ENCODE data around the gene VPS52. TPM values are rescaled to one million over a fixed set of nuclear protein-coding genes. Genes with fewer than 3 reads are reported as not detected.

The VPS52 gene
- total and polyA plus RNA-seq, 7 donors: 29.3 to 52.5 (median 35.7) TPM

- TF ChIP-seq, protein P1, sequence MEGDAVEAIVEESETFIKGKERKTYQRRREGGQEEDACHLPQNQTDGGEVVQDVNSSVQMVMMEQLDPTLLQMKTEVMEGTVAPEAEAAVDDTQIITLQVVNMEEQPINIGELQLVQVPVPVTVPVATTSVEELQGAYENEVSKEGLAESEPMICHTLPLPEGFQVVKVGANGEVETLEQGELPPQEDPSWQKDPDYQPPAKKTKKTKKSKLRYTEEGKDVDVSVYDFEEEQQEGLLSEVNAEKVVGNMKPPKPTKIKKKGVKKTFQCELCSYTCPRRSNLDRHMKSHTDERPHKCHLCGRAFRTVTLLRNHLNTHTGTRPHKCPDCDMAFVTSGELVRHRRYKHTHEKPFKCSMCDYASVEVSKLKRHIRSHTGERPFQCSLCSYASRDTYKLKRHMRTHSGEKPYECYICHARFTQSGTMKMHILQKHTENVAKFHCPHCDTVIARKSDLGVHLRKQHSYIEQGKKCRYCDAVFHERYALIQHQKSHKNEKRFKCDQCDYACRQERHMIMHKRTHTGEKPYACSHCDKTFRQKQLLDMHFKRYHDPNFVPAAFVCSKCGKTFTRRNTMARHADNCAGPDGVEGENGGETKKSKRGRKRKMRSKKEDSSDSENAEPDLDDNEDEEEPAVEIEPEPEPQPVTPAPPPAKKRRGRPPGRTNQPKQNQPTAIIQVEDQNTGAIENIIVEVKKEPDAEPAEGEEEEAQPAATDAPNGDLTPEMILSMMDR (IDR thresholded peaks at IDR 0.05): no peak
- DNase-seq (no peak), ATAC-seq (no peak)
- Histone ChIP-seq H3K36me3 (ENCODE audit: insufficient read depth in 1 of 2, low read depth in 1 of 2) (peaks cover 0 to 26% of the 10 kb centered on the region in 2 donors), H3K27ac (no peak overlapping the region), H3K9me3 (no peaks in the 10 kb centered on the region), H3K4me1 (peaks cover 12% of the 10 kb centered on the region), H3K27me3 (ENCODE audit: insufficient read depth in 3 of 3, low read length in 2 of 3) (no peaks in the 10 kb centered on the region), H3K4me3 (no peak overlapping the region)
- 78 to 83% (median 81%) methylated on average over 14 to 18 of the region's 18 CpGs for WGBS, 3 donors
- intact Hi-C loops (cut with DNase I): no loop called here
These were observed 59.8 kb downstream of the VPS52 start for GRCh38 chr6:33211666-33212422.

DNA sequence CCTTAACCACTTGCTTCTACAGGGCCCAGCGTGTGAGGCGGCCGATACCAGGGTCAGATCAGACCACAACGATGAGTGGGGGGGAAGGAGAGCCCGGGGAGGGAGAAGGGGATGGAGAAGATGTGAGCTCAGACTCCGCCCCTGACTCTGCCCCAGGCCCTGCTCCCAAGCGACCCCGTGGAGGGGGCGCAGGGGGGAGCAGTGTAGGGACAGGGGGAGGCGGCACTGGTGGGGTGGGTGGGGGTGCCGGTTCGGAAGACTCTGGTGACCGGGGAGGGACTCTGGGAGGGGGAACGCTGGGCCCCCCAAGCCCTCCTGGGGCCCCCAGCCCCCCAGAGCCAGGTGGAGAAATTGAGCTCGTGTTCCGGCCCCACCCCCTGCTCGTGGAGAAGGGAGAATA is 60.5 kb downstream of the VPS52 start:
- Histone ChIP-seq H3K9me3 (no peaks in the 10 kb centered on the region), H3K36me3 (ENCODE audit: insufficient read depth in 1 of 2, low read depth in 1 of 2) (peaks cover 0 to 26% of the 10 kb centered on the region in 2 donors), H3K27me3 (ENCODE audit: insufficient read depth in 3 of 3, low read length in 2 of 3) (no peaks in the 10 kb centered on the region), H3K27ac (no peak overlapping the region), H3K4me1 (peaks cover 12% of the 10 kb centered on the region), H3K4me3 (no peak overlapping the region)
- intact Hi-C loops (cut with DNase I): no loop called here
- 69 to 79% (median 77%) methylated on average over 16 to 17 of the region's 17 CpGs for WGBS, 3 donors
- ATAC-seq (no peak), DNase-seq (no peak)
- TF ChIP-seq, protein P1 (IDR thresholded peaks at IDR 0.05): no peak

- TF ChIP-seq, protein P1 (IDR thresholded peaks at IDR 0.05): no peak
- peak overlapping the region; percentile 89 for H3K4me3 ChIP-seq
- intact Hi-C loops (cut with DNase I): loop anchor here in 1 of 2 donors (5.0 to 10.0 kb wide), 2 partner anchors 37 to 205 kb away; partner anchors contain the start of genes CUTA and PHF1
- no peaks in the 10 kb centered on the region for H3K9me3 ChIP-seq
- ATAC-seq (no peak), DNase-seq (no peak)
- no peak overlapping the region for H3K27ac ChIP-seq
- no peaks in the 10 kb centered on the region for H3K27me3 ChIP-seq (ENCODE audit: insufficient read depth in 3 of 3, low read length in 2 of 3)
- WGBS, 3 donors: 90 to 94% (median 93%) methylated on average over 10 of the region's 10 CpGs
- peaks cover 0 to 26% of the 10 kb centered on the region in 2 donors for H3K36me3 ChIP-seq (ENCODE audit: insufficient read depth in 1 of 2, low read depth in 1 of 2)
- H3K4me1 ChIP-seq: peaks cover 12% of the 10 kb centered on the region
These were observed 61.8 kb downstream of the VPS52 start for GRCh38 chr6:33209856-33210255.

- H3K4me3 ChIP-seq: peak within 1 kb of the TSS; percentile 89
- DNase-seq (peak; percentile 90 to 93), ATAC-seq (peak; percentile 79 to 89 (median 86))
- H3K27me3 ChIP-seq (ENCODE audit: insufficient read depth in 3 of 3, low read length in 2 of 3): no peaks in the 10 kb centered on the region
- TF ChIP-seq, protein P1 (IDR thresholded peaks at IDR 0.05): no peak
- peak within 1 kb of the TSS; percentile 97 for H3K27ac ChIP-seq
- intact Hi-C loops (cut with DNase I): loop anchor here in 1 of 2 donors (5.0 to 10.0 kb wide), 2 partner anchors 39 to 206 kb away; partner anchors contain the start of genes CUTA and PHF1
- H3K9me3 ChIP-seq: no peaks in the 10 kb centered on the region
- peaks cover 2 to 34% of the 10 kb centered on the region in 2 donors for H3K36me3 ChIP-seq (ENCODE audit: insufficient read depth in 1 of 2, low read depth in 1 of 2)
- WGBS, 3 donors: 0 to 2% (median 1%) methylated on average over 45 to 86 of the region's 86 CpGs
- H3K4me1 ChIP-seq: peaks cover 15% of the 10 kb centered on the region
These were observed 63.3 kb downstream of the VPS52 start, which contains the start of gene RING1 for GRCh38 chr6:33208091-33208967. TSS of gene RING1 (plus strand) at chr6:33208500. CDS start at chr6:33208823, 323 bp downstream.
